Stomach smooth muscle (tissue), 2 donors: ENCODE results near the gene AASS.

Source experiments
- H3K27ac ChIP-seq: one replicate; pipeline ENCODE4 v1.7.0; 2013; ENCODE audit warnings: mild to moderate bottlenecking, low read length, inconsistent platforms
- H3K27me3 ChIP-seq, 2 donors: one replicate each; pipeline ENCODE4 v1.7.0; 2013; ENCODE audit warnings: low read length in 2 of 2; ENCODE audit not compliant: insufficient read depth in 2 of 2, control insufficient read depth in 1 of 2
- H3K36me3 ChIP-seq, 2 donors: one replicate each; pipeline ENCODE4 v1.7.0; 2013; ENCODE audit warnings: low read length in 2 of 2; ENCODE audit not compliant: control insufficient read depth in 2 of 2, insufficient read depth in 2 of 2
- H3K4me1 ChIP-seq: one replicate; pipeline ENCODE4 v1.7.0; 2013; ENCODE audit warnings: low read length; ENCODE audit not compliant: control insufficient read depth, insufficient read depth
- H3K4me3 ChIP-seq, 2 donors: one replicate each; pipeline ENCODE4 v1.7.0; 2013; ENCODE audit warnings: low read length in 2 of 2
- H3K9ac ChIP-seq, 2 donors: one replicate each; pipeline ENCODE4 v1.7.0; 2013; ENCODE audit warnings: low read length in 2 of 2, mild to moderate bottlenecking in 1 of 2
- H3K9me3 ChIP-seq, 2 donors: one replicate each; pipeline ENCODE4 v1.7.0; 2013; ENCODE audit warnings: low read length in 2 of 2; ENCODE audit not compliant: control insufficient read depth in 2 of 2
- donor health status: healthy.
- donor health status: Pancreatic carcinoma.

The AASS gene

DNA sequence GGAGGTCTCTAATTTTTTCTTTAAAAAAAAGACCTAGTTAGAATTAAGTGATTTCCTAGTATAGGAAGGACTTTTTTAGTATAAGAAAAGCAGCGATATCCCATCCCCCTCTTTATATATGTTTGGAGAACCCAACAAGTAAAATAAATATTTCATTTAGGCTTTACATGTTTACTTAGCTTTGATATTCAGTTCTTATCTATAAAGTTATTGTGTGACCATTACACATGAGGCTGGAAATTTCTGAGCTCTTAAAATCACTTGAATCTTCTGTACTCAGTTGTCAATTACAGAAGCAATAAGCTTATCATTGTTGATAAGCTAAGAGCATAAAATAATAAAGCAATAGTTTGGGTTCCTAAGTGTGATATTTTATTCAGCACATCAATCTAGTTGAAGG is 89.7 kb downstream of the AASS start:
- Histone ChIP-seq H3K36me3 (no peaks in the 10 kb centered on the region), H3K27ac (no peak overlapping the region), H3K4me3 (no peak overlapping the region), H3K27me3 (no peaks in the 10 kb centered on the region), H3K4me1 (no peaks in the 10 kb centered on the region), H3K9me3 (no peaks in the 10 kb centered on the region), H3K9ac (no peak overlapping the region)

DNA sequence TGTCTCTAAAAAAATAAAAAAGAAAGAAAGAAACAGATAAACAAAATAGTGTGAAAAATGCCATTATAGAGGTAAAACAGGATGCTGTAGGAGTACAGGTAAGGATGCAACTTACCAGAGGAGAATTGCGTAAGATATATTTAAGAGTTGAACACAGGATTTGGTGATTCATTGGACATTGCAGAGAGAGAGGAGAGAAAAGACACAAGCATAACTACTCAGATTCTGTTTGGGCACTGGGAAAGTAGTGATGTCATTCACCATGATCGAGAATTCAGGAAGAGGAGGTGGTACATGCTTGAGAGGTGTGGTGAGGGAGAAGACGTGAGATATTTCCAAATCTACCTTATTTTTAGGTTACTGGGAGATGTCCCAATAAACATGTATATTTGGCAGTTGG is 97.6 kb downstream of the AASS start:
- no peaks in the 10 kb centered on the region for H3K27me3 ChIP-seq
- no peak overlapping the region for H3K27ac ChIP-seq

DNA sequence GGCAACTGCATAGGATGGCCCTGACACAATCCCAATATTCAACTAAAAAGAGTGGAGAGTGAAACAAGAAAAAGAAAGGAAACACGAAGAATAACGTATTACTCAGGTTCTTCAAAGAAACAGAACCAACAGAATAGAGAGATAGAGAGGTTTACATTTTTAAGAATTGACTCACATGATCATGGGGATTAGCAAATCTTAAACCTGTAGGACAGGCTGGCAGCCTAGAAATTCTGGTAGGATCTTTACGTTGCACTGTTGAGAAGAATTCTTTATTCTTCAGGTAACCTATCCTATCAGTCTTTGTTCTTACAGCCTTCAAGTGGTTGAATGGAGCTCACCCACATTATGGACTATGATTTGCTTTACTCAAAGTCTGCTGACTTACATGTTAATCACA is 103.9 kb downstream of the AASS start:
- no peak overlapping the region for H3K9ac ChIP-seq
- no peaks in the 10 kb centered on the region for H3K4me1 ChIP-seq
- no peaks in the 10 kb centered on the region for H3K36me3 ChIP-seq
- no peaks in the 10 kb centered on the region for H3K9me3 ChIP-seq
- H3K4me3 ChIP-seq = no peak overlapping the region
- H3K27me3 ChIP-seq = no peaks in the 10 kb centered on the region
- no peak overlapping the region for H3K27ac ChIP-seq

More for the DNA sequence above, 97.6 kb downstream of the AASS start:
- Histone ChIP-seq H3K9ac (no peak overlapping the region), H3K4me3 (no peak overlapping the region), H3K9me3 (no peaks in the 10 kb centered on the region), H3K36me3 (no peaks in the 10 kb centered on the region), H3K4me1 (no peaks in the 10 kb centered on the region)

DNA sequence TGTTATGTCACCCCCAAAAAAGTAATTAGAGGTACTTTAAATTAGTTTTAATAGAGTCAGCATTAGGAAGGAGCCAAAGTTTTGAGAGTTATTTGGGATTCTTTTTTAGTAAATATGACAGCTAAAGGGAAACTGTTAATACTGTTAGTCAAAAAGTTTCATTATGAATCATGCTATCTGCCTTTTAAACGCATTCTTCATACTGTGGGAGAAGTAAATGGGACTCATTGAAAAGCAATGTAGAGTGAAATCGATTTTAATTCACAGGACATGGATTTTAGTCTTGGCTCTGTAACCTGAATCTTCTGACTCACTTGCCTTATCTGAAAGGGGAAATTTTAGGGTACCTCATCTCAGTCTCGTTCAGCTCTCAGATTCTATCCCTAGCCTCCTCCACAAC is 105.1 kb downstream of the AASS start:
- H3K27ac ChIP-seq = no peak overlapping the region
- H3K9ac ChIP-seq = no peak overlapping the region
- H3K9me3 ChIP-seq = no peaks in the 10 kb centered on the region
- H3K36me3 ChIP-seq = no peaks in the 10 kb centered on the region
- no peaks in the 10 kb centered on the region for H3K27me3 ChIP-seq
- no peak overlapping the region for H3K4me3 ChIP-seq
- H3K4me1 ChIP-seq = no peaks in the 10 kb centered on the region

DNA sequence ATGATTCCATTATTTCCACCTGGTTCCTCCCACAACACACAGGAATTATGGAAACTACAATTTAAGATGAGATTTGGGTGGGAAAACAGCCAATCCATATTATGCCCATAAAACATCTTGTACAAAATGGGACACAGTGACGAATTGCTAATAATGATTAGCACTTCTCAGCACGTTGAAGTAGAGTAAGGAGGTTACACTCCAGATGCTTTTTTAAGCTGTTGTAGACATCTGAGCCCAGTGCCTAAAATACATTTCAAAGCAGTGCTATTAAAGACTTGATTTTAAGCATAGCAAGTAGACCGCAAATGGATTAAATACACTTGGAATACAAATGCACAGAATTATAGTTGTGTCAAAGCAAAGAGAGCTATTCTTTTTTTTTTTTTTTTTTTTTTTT is 105.9 kb downstream of the AASS start:
- Histone ChIP-seq H3K9ac (no peak overlapping the region), H3K27ac (no peak overlapping the region), H3K36me3 (no peaks in the 10 kb centered on the region), H3K27me3 (no peaks in the 10 kb centered on the region), H3K9me3 (no peaks in the 10 kb centered on the region), H3K4me1 (no peaks in the 10 kb centered on the region), H3K4me3 (no peak overlapping the region)

DNA sequence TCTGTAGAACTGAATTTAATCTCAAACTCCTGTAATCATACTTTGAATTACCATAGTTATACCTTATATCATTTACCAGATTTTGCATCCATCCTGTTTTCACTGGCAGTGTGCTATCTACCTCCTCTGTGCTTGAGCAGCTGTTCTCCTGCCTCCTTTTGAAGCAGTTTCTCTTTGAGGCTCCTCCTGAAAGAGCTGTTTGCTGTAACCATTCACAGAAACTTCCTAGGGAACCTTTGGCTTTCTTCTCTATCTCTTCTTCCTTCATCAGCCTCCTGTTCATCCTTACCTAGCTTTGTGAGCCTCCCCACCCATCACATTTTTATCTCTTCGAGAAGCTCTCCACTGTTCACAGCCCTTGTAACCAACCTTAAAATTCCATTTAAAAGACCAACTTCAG is 108.2 kb downstream of the AASS start:
- no peak overlapping the region for H3K4me3 ChIP-seq
- H3K27ac ChIP-seq = no peak overlapping the region
- no peaks in the 10 kb centered on the region for H3K27me3 ChIP-seq
- no peak overlapping the region for H3K9ac ChIP-seq
- no peaks in the 10 kb centered on the region for H3K36me3 ChIP-seq
- H3K4me1 ChIP-seq = no peaks in the 10 kb centered on the region
- no peaks in the 10 kb centered on the region for H3K9me3 ChIP-seq

DNA sequence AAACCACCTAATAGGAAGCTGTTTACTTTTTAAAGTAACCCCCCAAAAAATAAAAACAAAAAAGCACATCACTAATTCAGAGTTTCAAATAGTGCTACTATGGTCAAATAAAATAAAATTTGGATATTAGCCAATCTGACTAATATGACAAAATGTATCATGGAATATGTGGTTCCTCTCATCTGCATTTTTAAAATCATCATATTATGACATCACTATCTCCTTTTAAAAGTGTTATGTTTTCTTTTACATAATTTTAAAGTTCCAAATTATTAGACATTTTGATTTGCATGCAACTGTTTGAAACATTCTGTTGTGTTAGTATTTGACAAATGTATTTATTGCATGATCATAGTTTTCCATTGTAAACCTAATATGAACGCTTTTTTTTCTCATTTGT is 110.4 kb downstream of the AASS start:
- Histone ChIP-seq H3K36me3 (no peaks in the 10 kb centered on the region), H3K27me3 (no peaks in the 10 kb centered on the region), H3K27ac (no peak overlapping the region), H3K4me3 (no peak overlapping the region), H3K9ac (no peak overlapping the region), H3K4me1 (no peaks in the 10 kb centered on the region), H3K9me3 (no peaks in the 10 kb centered on the region)

DNA sequence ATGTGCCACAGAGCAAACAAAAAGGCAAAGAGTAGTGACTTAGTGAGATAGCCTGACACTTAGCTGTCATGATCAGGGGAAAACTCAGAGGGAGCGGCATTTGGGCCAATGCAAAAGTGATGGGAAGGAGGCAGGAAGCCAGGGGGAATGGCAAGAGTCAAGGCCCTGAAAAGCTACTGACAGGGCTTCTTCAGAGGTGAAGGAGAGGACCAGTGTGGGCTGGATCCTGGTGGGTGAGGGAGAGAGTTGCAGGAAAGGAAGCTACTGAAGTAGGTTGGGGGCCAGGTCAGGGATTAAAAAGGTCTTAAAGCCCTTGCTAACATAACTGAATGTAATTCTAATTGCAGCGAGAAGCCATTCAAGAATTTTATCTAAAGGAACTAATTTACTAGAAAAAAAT is 117.0 kb downstream of the AASS start:
- no peak overlapping the region for H3K4me3 ChIP-seq
- H3K27ac ChIP-seq = no peak overlapping the region
- no peak overlapping the region for H3K9ac ChIP-seq
- H3K36me3 ChIP-seq = no peaks in the 10 kb centered on the region
- no peaks in the 10 kb centered on the region for H3K9me3 ChIP-seq
- no peaks in the 10 kb centered on the region for H3K27me3 ChIP-seq
- H3K4me1 ChIP-seq = no peaks in the 10 kb centered on the region
